Esophagus (tissue), 2 donors: ENCODE measurements around the gene PMIS2. TPM values are rescaled to one million over a fixed set of nuclear protein-coding genes. Genes with fewer than 3 reads are reported as not detected.
"Not testable (repeated sequence)": the region's sequence is repeated elsewhere in the genome, so short reads cannot be mapped to it uniquely, and the experiment has no call there.

ENCODE experiments used
- H3K27ac ChIP-seq, 2 donors: one replicate each; pipeline ENCODE4 v1.5.1; 2013; ENCODE audit warnings: low read depth in 2 of 2, mild to moderate bottlenecking in 2 of 2, inconsistent platforms in 1 of 2, low read length in 1 of 2, moderate library complexity in 1 of 2
- H3K27me3 ChIP-seq, 2 donors: one replicate each; pipeline ENCODE4 v1.6.1; 2013; ENCODE audit warnings: low read length in 2 of 2, control low read depth in 1 of 2, mild to moderate bottlenecking in 1 of 2; ENCODE audit not compliant: insufficient read depth in 2 of 2, control insufficient read depth in 1 of 2
- H3K36me3 ChIP-seq, 2 donors: one replicate each; pipeline ENCODE4 v1.6.1; 2013; ENCODE audit warnings: low read length in 1 of 2; ENCODE audit not compliant: control insufficient read depth in 2 of 2, insufficient read depth in 2 of 2
- H3K4me1 ChIP-seq, 2 donors: one replicate each; pipeline ENCODE4 v1.6.1; 2013; ENCODE audit warnings: low read length in 1 of 2; ENCODE audit not compliant: control insufficient read depth in 2 of 2, insufficient read depth in 2 of 2
- H3K4me3 ChIP-seq, 2 donors: one replicate each; pipeline ENCODE4 v1.5.1; 2013; ENCODE audit warnings: low read length in 2 of 2, mild to moderate bottlenecking in 2 of 2, low read depth in 1 of 2, moderate library complexity in 1 of 2
- H3K9me3 ChIP-seq, 2 donors: one replicate each; pipeline ENCODE4 v1.6.1; 2013; ENCODE audit warnings: mild to moderate bottlenecking in 2 of 2, low read depth in 1 of 2, low read length in 1 of 2, moderate library complexity in 1 of 2; ENCODE audit not compliant: control insufficient read depth in 2 of 2, insufficient read depth in 1 of 2
- WGBS, 2 donors: extraction: QIAGEN DNeasy Blood & Tissue Kit; methylation state at CpG; one replicate each; pipeline ENCODE4 v1.1.7; 2013; 5-methylcytosine and 5-hydroxymethylcytosine counted together
- polyA plus RNA-seq, 2 donors: library from polyadenylated mRNA; stranded (reverse); fragments of 200-250 nt; gene quantifications; one replicate each; pipeline ENCODE4 v1.2.3, GENCODE V29; 2013
- donor health status: healthy with polysubstance abuse.
- donor health status: Bipolar disorder and iron deficiency.

PMIS2 gene
- polyA plus RNA-seq, 2 donors, result not detected

DNA sequence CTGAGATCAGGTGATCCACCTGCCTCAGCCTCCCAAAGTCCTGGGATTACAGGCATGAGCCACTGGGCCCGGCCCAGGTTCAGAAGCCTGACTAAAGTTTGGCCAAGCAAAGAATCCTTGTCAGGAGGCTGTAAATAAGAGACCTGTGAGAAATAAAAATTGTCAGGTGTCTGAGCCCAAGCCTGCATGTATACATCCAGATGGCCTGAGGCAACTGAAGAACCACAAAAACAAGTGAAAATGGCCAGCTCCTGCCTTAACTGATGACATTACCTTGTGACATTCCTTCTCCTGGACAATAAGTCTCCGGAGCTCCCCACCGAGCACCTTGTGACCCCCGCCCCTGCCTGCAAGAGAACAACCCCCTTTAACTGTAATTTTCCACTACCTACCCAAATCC, 18.5 kb downstream of the PMIS2 start:
- H3K4me3 ChIP-seq, H3K27ac ChIP-seq, H3K27me3 ChIP-seq, H3K9me3 ChIP-seq, H3K36me3 ChIP-seq, H3K4me1 ChIP-seq: not testable (repeated sequence)
- 83 to 87% methylated on average over 4 of the region's 4 CpGs for WGBS, 2 donors

DNA sequence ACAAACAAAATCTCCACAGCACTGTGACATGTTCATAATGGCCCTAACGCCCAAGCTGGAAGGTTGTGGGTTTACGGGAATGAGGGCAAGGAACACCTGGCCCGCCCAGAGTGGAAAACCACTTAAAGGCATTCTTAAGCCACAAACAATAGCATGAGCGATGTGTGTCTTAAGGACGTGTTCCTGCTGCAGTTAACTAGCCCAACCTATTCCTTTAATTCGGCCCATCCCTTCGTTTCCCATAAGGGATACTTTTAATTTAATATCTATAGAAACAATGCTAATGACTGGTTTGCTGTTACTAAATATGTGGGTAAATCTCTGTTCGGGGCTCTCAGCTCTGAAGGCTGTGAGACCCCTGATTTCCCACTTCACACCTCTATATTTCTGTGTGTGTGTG, 21.2 kb downstream of the PMIS2 start:
- not testable (repeated sequence) for H3K27ac ChIP-seq, H3K4me3 ChIP-seq

DNA sequence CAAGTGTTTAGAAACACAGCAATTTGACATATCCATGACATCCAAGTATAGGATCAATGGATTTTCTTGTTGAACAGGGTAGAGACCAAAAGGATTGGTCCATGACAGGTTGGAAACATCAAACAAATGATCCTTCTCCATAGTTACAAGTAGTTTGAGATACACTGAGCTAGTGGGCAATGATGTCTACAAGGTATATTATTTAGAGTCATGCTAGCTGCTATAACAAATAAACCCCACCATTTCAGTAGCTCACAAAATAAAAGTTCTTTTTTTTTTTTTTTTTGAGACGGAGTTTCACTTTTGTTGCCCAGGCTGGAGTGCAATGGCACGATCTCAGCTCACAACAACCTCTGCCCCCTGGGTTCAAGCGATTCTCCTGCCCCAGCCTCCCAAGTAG, 21.7 kb downstream of the PMIS2 start:
- no peaks in the 10 kb centered on the region for H3K4me1 ChIP-seq
- 75 to 83% methylated on average over 3 of the region's 3 CpGs for WGBS, 2 donors
- no peaks in the 10 kb centered on the region for H3K27me3 ChIP-seq
- no peak overlapping the region for H3K27ac ChIP-seq
- H3K36me3 ChIP-seq, result no peaks in the 10 kb centered on the region
- no peaks in the 10 kb centered on the region for H3K9me3 ChIP-seq
- no peak overlapping the region for H3K4me3 ChIP-seq

More for the DNA sequence above, 21.2 kb downstream of the PMIS2 start:
- not testable (repeated sequence) for H3K36me3 ChIP-seq, H3K27me3 ChIP-seq, H3K9me3 ChIP-seq, H3K4me1 ChIP-seq
- 82 to 85% methylated on average over 8 of the region's 8 CpGs for WGBS, 2 donors

DNA sequence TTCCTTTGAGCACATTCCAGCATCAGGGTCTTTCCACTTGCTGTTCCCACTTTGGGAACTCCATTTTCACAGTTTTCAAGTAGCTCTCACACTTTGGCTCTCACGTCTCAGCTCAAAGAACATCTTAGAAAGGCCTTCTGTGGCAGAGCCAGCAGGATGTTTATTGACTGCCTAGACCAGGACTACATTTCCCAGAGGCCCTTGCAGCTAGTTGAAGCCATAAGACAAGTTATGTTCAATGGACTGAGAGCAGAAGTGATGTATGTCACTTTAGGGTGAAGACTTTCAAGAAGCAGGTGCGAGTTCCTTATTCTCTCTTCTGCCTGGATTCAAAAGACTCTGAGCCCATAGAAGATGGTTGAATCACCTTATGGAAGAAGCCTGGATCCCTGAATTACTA, 22.3 kb downstream of the PMIS2 start:
- Histone ChIP-seq H3K4me1 (peaks cover 2 to 4% of the 10 kb centered on the region in 2 donors), H3K27me3 (no peaks in the 10 kb centered on the region), H3K27ac (no peak overlapping the region), H3K9me3 (no peaks in the 10 kb centered on the region), H3K4me3 (no peak overlapping the region), H3K36me3 (no peaks in the 10 kb centered on the region)
- WGBS, 2 donors, result 82 to 84% methylated on average over 2 of the region's 2 CpGs

DNA sequence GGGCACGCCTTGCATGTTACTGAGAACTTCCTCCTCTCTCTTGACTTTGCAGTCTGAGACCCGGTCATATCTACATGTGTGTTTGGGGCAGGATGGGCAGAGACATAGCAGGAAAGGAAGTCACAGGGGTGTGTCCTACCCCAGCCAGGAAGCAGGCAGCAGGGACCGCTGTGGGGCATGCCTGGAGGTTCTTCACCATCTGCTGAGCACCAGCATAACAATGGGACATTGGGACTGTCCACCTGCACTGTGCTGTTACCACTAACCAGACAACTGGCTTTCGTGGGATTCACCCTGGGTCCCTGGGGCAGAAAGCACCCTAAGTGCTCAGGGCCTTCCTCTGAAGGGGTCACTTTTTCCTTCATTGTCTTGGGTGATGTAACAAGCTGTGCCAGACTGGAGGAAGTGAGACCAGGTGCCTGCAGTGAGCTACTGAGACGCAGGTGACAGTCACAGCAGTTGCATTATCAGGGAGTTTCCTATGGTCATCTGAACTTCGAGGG, 23.9 kb downstream of the PMIS2 start:
- H3K27ac ChIP-seq, result peak overlapping the region in 1 of 2 donors; percentile 26
- no peaks in the 10 kb centered on the region for H3K9me3 ChIP-seq
- 65 to 68% methylated on average over 6 of the region's 6 CpGs for WGBS, 2 donors
- no peaks in the 10 kb centered on the region for H3K36me3 ChIP-seq
- H3K4me3 ChIP-seq, result no peak overlapping the region
- peaks cover 4 to 5% of the 10 kb centered on the region in 2 donors for H3K4me1 ChIP-seq
- H3K27me3 ChIP-seq, result no peaks in the 10 kb centered on the region

DNA sequence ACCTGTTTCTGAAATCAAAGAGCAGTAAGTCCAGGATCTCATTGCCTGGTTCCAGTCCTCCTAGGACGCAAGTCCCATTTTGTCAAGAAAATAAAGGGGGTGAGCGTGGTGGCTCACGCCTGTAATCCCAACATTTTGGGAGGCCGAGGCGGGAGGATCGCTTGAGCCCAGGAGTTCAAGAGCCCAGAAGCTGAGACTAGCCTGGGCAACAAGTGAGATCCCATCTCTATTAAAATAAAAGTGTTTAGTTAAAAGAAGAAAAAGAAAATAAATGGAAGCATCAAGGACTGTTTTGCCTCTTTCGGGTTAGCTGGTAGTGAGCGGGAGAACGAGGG, 26.2 kb downstream of the PMIS2 start:
- peaks cover 4 to 5% of the 10 kb centered on the region in 2 donors for H3K4me1 ChIP-seq
- 28 to 31% methylated on average over 9 of the region's 9 CpGs for WGBS, 2 donors
- no peaks in the 10 kb centered on the region for H3K27me3 ChIP-seq
- peak overlapping the region in 1 of 2 donors; percentile 82 for H3K4me3 ChIP-seq
- H3K36me3 ChIP-seq, result peaks cover 0 to 3% of the 10 kb centered on the region in 2 donors
- H3K9me3 ChIP-seq, result no peaks in the 10 kb centered on the region
- peak overlapping the region in 1 of 2 donors; percentile 27 for H3K27ac ChIP-seq

DNA sequence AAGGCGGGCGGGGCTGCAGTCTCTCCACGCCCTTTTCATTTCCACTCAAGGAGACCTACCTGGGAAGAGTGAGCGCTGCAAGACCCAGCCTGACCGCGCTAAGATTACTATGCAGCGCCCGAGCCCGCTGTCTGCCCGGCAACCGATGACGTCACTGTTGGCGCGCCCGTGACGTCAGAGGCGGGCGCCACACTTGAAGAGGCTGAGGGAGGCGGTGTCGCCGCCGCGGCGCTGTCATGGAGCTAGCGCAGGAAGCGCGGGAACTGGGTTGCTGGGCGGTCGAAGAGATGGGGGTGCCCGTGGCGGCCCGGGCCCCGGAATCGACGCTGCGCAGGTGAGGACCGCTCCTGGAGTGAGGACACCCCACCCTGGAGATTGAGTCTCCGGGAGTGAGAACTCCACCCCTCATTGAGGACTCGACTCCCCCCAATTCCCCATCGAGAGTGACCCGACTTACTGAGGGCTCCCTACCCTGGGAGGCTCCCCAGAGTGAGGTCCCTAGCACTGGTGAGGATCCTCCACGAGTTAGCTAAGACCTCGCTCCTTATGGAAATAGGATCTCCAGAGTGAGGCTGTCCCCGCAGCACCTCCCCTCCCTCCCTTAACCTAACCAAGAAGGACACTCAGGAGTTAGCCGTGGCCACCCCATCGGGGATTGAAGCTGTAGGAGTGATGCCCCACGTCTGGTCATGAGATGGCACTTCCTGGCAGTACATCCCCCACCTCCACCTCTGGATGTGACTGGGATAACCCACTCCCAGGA, 26.8 kb downstream of the PMIS2 start, which contains the start of gene HAUS5:
Gene HAUS5 (plus strand): TSS at position 177 of the 763 bp plus-strand sequence. CDS start 60 bp downstream, at position 237.
- peak within 1 kb of the TSS; percentile 68 to 82 for H3K4me3 ChIP-seq
- peak within 1 kb of the TSS; percentile 50 to 85 for H3K27ac ChIP-seq
- H3K4me1 ChIP-seq, result peaks cover 4 to 5% of the 10 kb centered on the region in 2 donors
- no peaks in the 10 kb centered on the region for H3K9me3 ChIP-seq
- WGBS, 2 donors, result 1% methylated on average over 47 of the region's 47 CpGs
- H3K27me3 ChIP-seq, result no peaks in the 10 kb centered on the region
- H3K36me3 ChIP-seq, result peaks cover 0 to 3% of the 10 kb centered on the region in 2 donors

DNA sequence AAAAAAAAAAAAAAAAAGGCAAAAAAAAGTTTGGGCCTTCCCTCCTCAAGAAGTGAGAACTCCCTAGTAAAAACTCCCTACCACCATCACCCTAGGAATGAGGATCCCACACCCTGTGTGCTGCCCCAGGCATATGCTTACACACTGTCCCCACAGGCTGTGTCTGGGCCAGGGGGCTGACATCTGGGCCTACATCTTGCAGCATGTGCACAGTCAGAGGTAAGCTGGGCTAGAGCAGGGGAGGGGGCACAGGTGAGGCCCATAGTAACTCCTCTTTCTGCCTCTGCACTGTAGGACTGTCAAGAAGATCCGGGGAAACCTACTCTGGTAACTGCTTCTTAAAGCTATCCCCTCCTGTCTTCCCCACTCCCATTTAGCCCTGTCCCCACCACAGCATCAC, 27.6 kb downstream of the PMIS2 start:
- Histone ChIP-seq H3K27me3 (no peaks in the 10 kb centered on the region), H3K36me3 (peaks cover 0 to 3% of the 10 kb centered on the region in 2 donors), H3K27ac (no peak overlapping the region), H3K4me1 (peaks cover 4 to 5% of the 10 kb centered on the region in 2 donors), H3K9me3 (no peaks in the 10 kb centered on the region), H3K4me3 (no peak overlapping the region)
- WGBS, 2 donors, result 63 to 83% methylated on average over 1 of the region's 1 CpG

DNA sequence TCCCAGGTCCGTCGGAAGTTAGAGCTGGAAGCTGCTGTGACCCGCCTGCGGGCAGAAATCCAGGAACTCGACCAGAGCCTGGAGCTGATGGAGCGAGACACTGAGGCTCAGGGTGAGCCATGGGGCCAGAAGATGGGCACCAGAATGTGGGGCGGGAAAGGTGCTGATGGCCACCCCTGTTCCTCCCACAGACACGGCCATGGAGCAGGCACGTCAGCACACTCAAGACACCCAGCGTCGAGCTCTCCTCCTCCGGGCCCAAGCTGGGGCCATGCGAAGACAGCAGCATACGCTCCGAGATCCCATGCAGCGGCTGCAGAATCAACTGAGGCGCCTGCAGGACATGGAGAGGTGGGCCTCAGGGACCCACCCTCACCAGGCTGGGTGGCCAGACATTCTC, 29.1 kb downstream of the PMIS2 start:
- Histone ChIP-seq H3K4me3 (no peak overlapping the region), H3K27ac (no peak overlapping the region), H3K4me1 (peaks cover 4 to 5% of the 10 kb centered on the region in 2 donors), H3K36me3 (peaks cover 0 to 9% of the 10 kb centered on the region in 2 donors), H3K9me3 (no peaks in the 10 kb centered on the region), H3K27me3 (no peaks in the 10 kb centered on the region)
- WGBS, 2 donors, result 91 to 92% methylated on average over 17 of the region's 17 CpGs

DNA sequence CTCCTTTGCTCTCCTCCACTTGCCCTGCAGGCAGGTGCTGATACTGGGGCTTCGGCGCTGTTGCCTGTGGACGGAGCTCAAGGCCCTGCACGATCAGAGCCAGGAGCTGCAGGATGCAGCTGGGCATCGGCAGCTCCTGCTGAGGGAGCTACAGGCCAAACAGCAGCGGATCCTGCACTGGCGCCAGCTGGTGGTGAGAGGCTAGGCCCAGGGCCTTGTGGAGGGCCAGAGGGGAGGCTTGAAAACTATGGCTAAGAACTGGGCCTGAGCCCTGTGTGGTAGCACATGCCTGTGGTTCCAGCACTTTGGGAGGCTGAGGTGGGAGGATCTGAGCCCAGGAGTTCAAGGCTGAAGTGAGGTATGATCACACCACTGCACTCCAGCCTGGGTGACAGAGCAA, 32.9 kb downstream of the PMIS2 start:
- no peaks in the 10 kb centered on the region for H3K9me3 ChIP-seq
- no peaks in the 10 kb centered on the region for H3K27me3 ChIP-seq
- 80 to 86% methylated on average over 7 of the region's 7 CpGs for WGBS, 2 donors
- peaks cover 0 to 15% of the 10 kb centered on the region in 2 donors for H3K36me3 ChIP-seq
- no peak overlapping the region for H3K27ac ChIP-seq
- no peaks in the 10 kb centered on the region for H3K4me1 ChIP-seq
- H3K4me3 ChIP-seq, result no peak overlapping the region
